CD8-positive, alpha-beta memory T cell (primary cell): ENCODE data around the gene FBLIM1. TPM values are rescaled to one million over a fixed set of nuclear protein-coding genes. Genes with fewer than 3 reads are reported as not detected.

Experiments used
- CTCF ChIA-PET: fragments of 350-600 bp; sonication (Branson Sonifier 250); formaldehyde crosslinking; loops from one replicate; lab custom pipeline; 2021; ENCODE audit warnings: antibody characterized with exemption; lab: Charles Lee
- POLR2A ChIA-PET: fragments of 350-600 bp; sonication (Branson Sonifier 250); formaldehyde crosslinking; loops from one replicate; lab custom pipeline; 2021; ENCODE audit warnings: antibody characterized with exemption; lab: Charles Lee
- DNase-seq, 5 donors: peaks; one replicate each; pipeline versions ENCODE4 v3.0.0 to v3.0.0-alpha.2; 2020 to 2022; ENCODE audit warnings: mixed read lengths in 1 of 5
- H3K27ac ChIP-seq: one replicate; pipeline ENCODE4 v1.7.0; 2013; ENCODE audit warnings: low read depth, mild to moderate bottlenecking, low read length, moderate library complexity
- H3K27me3 ChIP-seq: 2 replicates; pipeline ENCODE4 v1.7.0; 2013; ENCODE audit warnings: low read length, mild to moderate bottlenecking; ENCODE audit not compliant: insufficient read depth, poor library complexity, severe bottlenecking
- H3K36me3 ChIP-seq: 2 replicates; pipeline ENCODE4 v1.7.0; 2013; ENCODE audit warnings: mild to moderate bottlenecking, low read length, moderate library complexity; ENCODE audit not compliant: insufficient read depth
- H3K4me1 ChIP-seq: 2 replicates; pipeline ENCODE4 v1.7.0; 2013; ENCODE audit warnings: mild to moderate bottlenecking, low read length, moderate library complexity; ENCODE audit not compliant: insufficient read depth
- H3K4me3 ChIP-seq: 2 replicates; pipeline ENCODE4 v1.7.0; 2013; ENCODE audit warnings: mild to moderate bottlenecking, low read length
- H3K9me3 ChIP-seq: 2 replicates; pipeline ENCODE4 v1.7.0; 2013; ENCODE audit warnings: mild to moderate bottlenecking, low read length
- H3K27ac Mint-ChIP-seq, 8 donors: one replicate each; pipeline ENCODE4 v1.8.0; 2020 to 2021; ENCODE audit warnings: mixed read lengths in 8 of 8, mild to moderate bottlenecking in 6 of 8, inconsistent platforms in 3 of 8, moderate library complexity in 3 of 8
- H3K27me3 Mint-ChIP-seq, 2 donors: one replicate each; pipeline ENCODE4 v1.8.0; 2020 to 2021; ENCODE audit warnings: mixed read lengths in 2 of 2, mild to moderate bottlenecking in 1 of 2, moderate library complexity in 1 of 2
- H3K36me3 Mint-ChIP-seq, 3 donors: one replicate each; pipeline ENCODE4 v1.8.0; 2020 to 2021; ENCODE audit warnings: mixed read lengths in 3 of 3, inconsistent platforms in 1 of 3, mild to moderate bottlenecking in 1 of 3
- H3K4me1 Mint-ChIP-seq, 3 donors: one replicate each; pipeline ENCODE4 v1.8.0; 2020 to 2021; ENCODE audit warnings: mixed read lengths in 3 of 3, inconsistent platforms in 1 of 3, mild to moderate bottlenecking in 1 of 3
- H3K4me3 Mint-ChIP-seq, 7 donors: one replicate each; pipeline ENCODE4 v1.8.0; 2020 to 2021; ENCODE audit warnings: mixed read lengths in 7 of 7, mild to moderate bottlenecking in 6 of 7, moderate library complexity in 4 of 7, inconsistent platforms in 2 of 7
- H3K9me3 Mint-ChIP-seq, 5 donors: one replicate each; pipeline ENCODE4 v1.8.0; 2020 to 2022; ENCODE audit warnings: mixed read lengths in 5 of 5, mild to moderate bottlenecking in 3 of 5, moderate library complexity in 2 of 5, inconsistent platforms in 1 of 5
- polyA plus RNA-seq: library from polyadenylated mRNA; unstranded; fragments of 300-500 nt; fragmentation: Illumina TruSeq; gene quantifications from one replicate; pipeline ENCODE4 v1.2.3, GENCODE V29; 2021
- total RNA-seq, 2 experiments: library from RNA; stranded (reverse); gene quantifications; one replicate each; pipeline ENCODE4 v1.2.3, GENCODE V29; 2021

FBLIM1 gene
- total and polyA plus RNA-seq, 3 experiments from 2014 or later, result not detected

DNA sequence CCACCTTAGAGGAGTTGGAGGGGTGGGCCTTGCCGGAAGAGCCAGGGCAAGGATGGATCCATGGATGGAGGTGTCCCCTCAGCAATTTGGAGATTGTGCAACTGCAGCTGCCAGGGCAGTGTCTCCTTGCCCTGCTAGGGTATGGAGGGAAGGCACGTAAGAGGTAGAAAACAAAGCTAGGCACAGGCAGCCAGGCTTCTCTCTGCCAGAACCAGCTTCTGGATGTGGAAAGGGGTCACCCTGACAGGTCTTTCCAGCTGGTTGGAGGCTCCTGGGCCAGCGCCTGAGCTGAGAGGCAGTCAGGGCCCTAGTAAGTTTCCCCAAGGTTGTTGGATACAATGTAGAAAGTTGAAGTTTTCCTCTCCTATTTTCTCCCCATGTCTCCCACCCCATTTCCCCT, 37.7 kb upstream of the FBLIM1 start:
- Histone ChIP-seq H3K4me1 (no peaks in the 10 kb centered on the region), H3K9me3 (no peaks in the 10 kb centered on the region), H3K4me3 (no peak overlapping the region), H3K36me3 (peaks cover 35% of the 10 kb centered on the region), H3K27ac (no peak overlapping the region), H3K27me3 (no peaks in the 10 kb centered on the region)
- Mint-ChIP-seq H3K9me3 (no peaks in the 10 kb centered on the region), H3K4me1 (no peaks in the 10 kb centered on the region), H3K27ac (peak overlapping the region in 1 of 8 donors; percentile 61), H3K27me3 (no peaks in the 10 kb centered on the region), H3K36me3 (peaks cover 0 to 78% (median 9%) of the 10 kb centered on the region in 3 donors), H3K4me3 (no peak overlapping the region)
- CTCF ChIA-PET, result interaction anchor here (1.0 to 1.3 kb wide), 2 partner anchors 11 to 18 kb away, joined by 3 to 4 read pairs; no protein-coding TSS in a partner anchor
- POLR2A ChIA-PET, result no interaction called here
- no peak for DNase-seq

- Histone ChIP-seq H3K36me3 (peaks cover 44% of the 10 kb centered on the region), H3K27me3 (no peaks in the 10 kb centered on the region), H3K4me1 (no peaks in the 10 kb centered on the region), H3K27ac (no peak overlapping the region), H3K4me3 (no peak overlapping the region), H3K9me3 (no peaks in the 10 kb centered on the region)
- no peaks in the 10 kb centered on the region for H3K9me3 Mint-ChIP-seq
- ChIA-PET CTCF (interaction anchor here (0.9 kb wide), 1 partner anchor 19 kb away, joined by 3 read pairs; no protein-coding TSS in a partner anchor), POLR2A (no interaction called here)
- H3K4me1 Mint-ChIP-seq, result no peaks in the 10 kb centered on the region
- H3K4me3 Mint-ChIP-seq, result no peak overlapping the region
- H3K27ac Mint-ChIP-seq, result peak overlapping the region in 1 of 8 donors; percentile 77
- peaks cover 0 to 80% (median 14%) of the 10 kb centered on the region in 3 donors for H3K36me3 Mint-ChIP-seq
- no peak for DNase-seq
- H3K27me3 Mint-ChIP-seq, result no peaks in the 10 kb centered on the region
These were observed 36.2 kb upstream of the FBLIM1 start for GRCh38 chr1:15722411-15722810.

GRCh38 chr1:15722836-15723532, 35.6 kb upstream of the FBLIM1 start:
- H3K27ac Mint-ChIP-seq, result no peak overlapping the region
- H3K36me3 ChIP-seq, result peaks cover 44% of the 10 kb centered on the region
- H3K27me3 ChIP-seq, result no peaks in the 10 kb centered on the region
- no peaks in the 10 kb centered on the region for H3K27me3 Mint-ChIP-seq
- H3K9me3 ChIP-seq, result no peaks in the 10 kb centered on the region
- no peaks in the 10 kb centered on the region for H3K4me1 Mint-ChIP-seq
- no peak overlapping the region for H3K4me3 ChIP-seq
- H3K4me3 Mint-ChIP-seq, result no peak overlapping the region
- H3K4me1 ChIP-seq, result no peaks in the 10 kb centered on the region
- POLR2A ChIA-PET, result no interaction called here
- H3K9me3 Mint-ChIP-seq, result no peaks in the 10 kb centered on the region
- no peak overlapping the region for H3K27ac ChIP-seq
- H3K36me3 Mint-ChIP-seq, result peaks cover 0 to 80% (median 14%) of the 10 kb centered on the region in 3 donors
- CTCF ChIA-PET, result interaction anchor here (0.9 to 1.3 kb wide), 2 partner anchors 18 to 142 kb away, joined by 3 to 4 read pairs; no protein-coding TSS in a partner anchor
- no peak for DNase-seq

DNA sequence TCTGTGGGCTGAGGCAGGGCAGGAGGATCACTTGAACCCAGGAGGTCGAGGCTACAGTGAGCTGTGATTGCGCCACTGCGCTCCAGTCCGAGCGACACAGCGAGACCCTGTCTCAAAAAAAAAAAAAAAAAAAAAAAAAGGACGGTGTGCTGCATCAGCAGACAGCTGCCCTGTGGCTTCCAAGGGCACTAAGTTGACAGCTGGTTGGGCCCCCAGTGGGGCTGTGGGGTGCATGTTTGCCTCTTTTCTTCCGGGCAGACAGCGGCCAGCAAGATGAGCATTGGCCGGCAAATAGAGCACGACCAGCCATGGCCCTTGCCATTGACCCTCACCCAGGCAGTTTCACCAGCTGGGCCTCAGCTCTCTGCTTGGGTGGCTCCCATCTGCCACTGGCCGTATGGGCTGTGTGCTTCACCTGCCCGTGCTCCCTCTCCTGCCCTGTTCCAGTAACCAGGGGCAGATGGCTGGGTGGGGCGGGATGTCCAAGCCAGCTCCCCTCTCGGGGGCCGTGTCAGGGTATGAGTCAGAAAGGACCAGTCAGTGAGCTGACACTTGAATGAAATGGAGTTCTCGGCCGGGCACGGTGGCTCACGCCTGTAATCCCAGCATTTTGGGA, 34.9 kb upstream of the FBLIM1 start:
- Histone ChIP-seq H3K27me3 (no peaks in the 10 kb centered on the region), H3K27ac (no peak overlapping the region), H3K36me3 (peaks cover 38% of the 10 kb centered on the region), H3K9me3 (no peaks in the 10 kb centered on the region), H3K4me3 (no peak overlapping the region), H3K4me1 (no peaks in the 10 kb centered on the region)
- no peak for DNase-seq
- no peaks in the 10 kb centered on the region for H3K27me3 Mint-ChIP-seq
- H3K4me1 Mint-ChIP-seq, result no peaks in the 10 kb centered on the region
- no peak overlapping the region for H3K27ac Mint-ChIP-seq
- POLR2A ChIA-PET, result no interaction called here
- H3K36me3 Mint-ChIP-seq, result peaks cover 0 to 80% (median 12%) of the 10 kb centered on the region in 3 donors
- no peak overlapping the region for H3K4me3 Mint-ChIP-seq
- H3K9me3 Mint-ChIP-seq, result no peaks in the 10 kb centered on the region
- CTCF ChIA-PET, result interaction anchor here (1.3 kb wide), 1 partner anchor 143 kb away, joined by 4 read pairs; no protein-coding TSS in a partner anchor

DNA sequence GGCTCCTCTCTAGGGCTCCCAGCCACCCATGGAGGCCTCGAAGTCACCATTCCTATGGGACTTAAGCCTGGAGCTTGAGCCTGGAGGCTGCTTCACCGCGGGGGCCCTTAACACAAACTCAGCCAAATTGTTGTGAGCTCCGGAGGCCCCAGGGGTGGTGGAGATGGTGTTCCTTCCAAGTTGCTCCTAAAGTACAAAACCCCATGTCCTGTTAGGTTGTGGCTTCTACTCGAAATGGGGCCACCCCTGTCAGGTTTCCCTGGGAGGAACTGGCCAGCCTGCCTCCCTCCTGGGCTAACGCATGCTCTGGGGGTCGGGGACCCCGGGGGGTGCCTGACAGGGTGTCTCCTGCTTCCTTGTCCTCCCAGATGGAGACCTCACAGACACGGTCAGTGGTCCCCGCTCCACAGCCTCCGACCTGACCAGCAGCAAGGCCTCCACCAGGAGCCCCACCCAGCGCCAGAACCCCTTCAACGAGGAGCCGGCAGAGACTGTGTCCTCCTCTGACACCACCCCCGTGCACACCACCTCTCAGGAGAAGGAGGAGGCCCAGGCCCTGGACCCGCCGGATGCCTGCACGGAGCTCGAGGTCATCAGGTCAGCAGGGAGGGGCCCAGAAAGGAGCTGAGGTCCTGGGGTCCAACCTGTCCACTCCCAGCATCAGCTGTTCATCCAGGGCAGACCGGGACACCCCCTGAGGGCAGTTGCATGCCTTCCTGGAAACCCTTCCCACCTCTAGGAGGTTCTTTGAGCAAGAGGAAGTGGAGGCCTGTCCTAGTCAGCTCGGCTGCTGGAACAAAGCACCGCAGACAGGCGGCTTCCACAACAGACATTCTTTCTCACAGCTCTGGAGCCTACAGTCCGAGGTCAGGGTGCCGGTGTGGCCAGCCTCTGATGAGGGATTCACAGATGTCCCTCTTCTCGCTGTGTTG, 33.4 kb upstream of the FBLIM1 start:
- CTCF ChIA-PET, result interaction anchor here (1.1 kb wide), 1 partner anchor 16 kb away, joined by 4 read pairs; no protein-coding TSS in a partner anchor
- Histone ChIP-seq H3K4me3 (no peak overlapping the region), H3K36me3 (peaks cover 40% of the 10 kb centered on the region), H3K4me1 (no peaks in the 10 kb centered on the region), H3K9me3 (no peaks in the 10 kb centered on the region), H3K27me3 (no peaks in the 10 kb centered on the region), H3K27ac (no peak overlapping the region)
- H3K36me3 Mint-ChIP-seq, result peaks cover 0 to 76% (median 9%) of the 10 kb centered on the region in 3 donors
- no peak overlapping the region for H3K27ac Mint-ChIP-seq
- no peak overlapping the region for H3K4me3 Mint-ChIP-seq
- no peaks in the 10 kb centered on the region for H3K9me3 Mint-ChIP-seq
- no peak for DNase-seq
- POLR2A ChIA-PET, result no interaction called here
- no peaks in the 10 kb centered on the region for H3K4me1 Mint-ChIP-seq
- no peaks in the 10 kb centered on the region for H3K27me3 Mint-ChIP-seq

DNA sequence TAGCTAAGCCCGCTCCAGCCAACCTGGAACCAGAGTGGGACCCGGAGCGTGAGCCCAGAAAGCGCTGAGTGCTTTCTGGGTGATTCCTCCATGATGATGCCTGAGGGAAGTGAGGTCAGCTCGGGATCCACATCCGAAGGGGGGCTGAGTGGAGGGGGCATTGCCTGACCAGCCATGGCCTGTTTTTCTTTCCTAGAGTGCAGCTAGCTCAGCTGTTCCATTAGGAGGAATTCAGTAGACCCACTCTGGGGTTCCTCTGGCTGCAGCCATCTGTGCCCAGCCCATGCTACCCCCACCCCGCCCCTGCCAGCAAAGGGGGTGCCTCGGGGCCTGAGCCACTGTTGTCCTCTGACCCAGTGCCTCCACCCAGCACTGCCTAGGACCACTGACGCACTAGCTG, 32.1 kb upstream of the FBLIM1 start:
- peaks cover 43% of the 10 kb centered on the region for H3K36me3 ChIP-seq
- H3K9me3 Mint-ChIP-seq, result no peaks in the 10 kb centered on the region

DNA sequence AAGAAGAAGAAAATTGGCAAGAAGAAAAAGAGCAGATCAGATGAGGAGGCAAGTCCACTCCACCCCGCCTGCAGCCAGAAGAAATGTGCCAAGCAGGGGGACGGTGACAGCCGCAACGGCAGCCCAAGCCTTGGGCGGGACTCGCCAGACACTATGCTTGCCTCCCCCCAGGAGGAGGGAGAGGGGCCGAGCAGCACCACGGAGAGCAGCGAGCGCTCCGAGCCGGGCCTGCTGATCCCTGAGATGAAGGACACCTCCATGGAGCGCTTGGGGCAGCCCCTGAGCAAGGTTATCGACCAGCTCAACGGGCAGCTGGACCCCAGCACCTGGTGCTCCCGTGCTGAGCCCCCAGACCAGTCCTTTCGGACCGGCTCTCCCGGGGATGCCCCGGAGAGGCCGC, 31.6 kb upstream of the FBLIM1 start:
- Histone ChIP-seq H3K4me1 (no peaks in the 10 kb centered on the region), H3K27me3 (no peaks in the 10 kb centered on the region), H3K9me3 (no peaks in the 10 kb centered on the region), H3K4me3 (no peak overlapping the region), H3K27ac (no peak overlapping the region), H3K36me3 (peaks cover 41% of the 10 kb centered on the region)
- ChIA-PET CTCF (no interaction called here), POLR2A (no interaction called here)
- Mint-ChIP-seq H3K9me3 (no peaks in the 10 kb centered on the region), H3K27ac (no peak overlapping the region), H3K27me3 (no peaks in the 10 kb centered on the region), H3K4me3 (no peak overlapping the region), H3K4me1 (no peaks in the 10 kb centered on the region), H3K36me3 (peaks cover 0 to 78% (median 6%) of the 10 kb centered on the region in 3 donors)
- DNase-seq, result no peak

More for the DNA sequence above, 32.1 kb upstream of the FBLIM1 start:
- Mint-ChIP-seq H3K4me3 (no peak overlapping the region), H3K4me1 (no peaks in the 10 kb centered on the region), H3K36me3 (peaks cover 0 to 77% (median 6%) of the 10 kb centered on the region in 3 donors), H3K27me3 (no peaks in the 10 kb centered on the region), H3K27ac (no peak overlapping the region)
- ChIA-PET POLR2A (no interaction called here), CTCF (no interaction called here)
- H3K27ac ChIP-seq, result no peak overlapping the region
- DNase-seq, result no peak
- no peaks in the 10 kb centered on the region for H3K4me1 ChIP-seq
- H3K4me3 ChIP-seq, result no peak overlapping the region
- H3K27me3 ChIP-seq, result no peaks in the 10 kb centered on the region
- no peaks in the 10 kb centered on the region for H3K9me3 ChIP-seq
